SK-N-SH (cell line): ENCODE measurements around the gene C20orf96.

Source experiments
- CHD2 ChIP-seq: fragments of 150-350 bp; IDR thresholded peaks from 2 replicates; pipeline ENCODE4 v1.6.1; 2018; ENCODE audit warnings: low read length; ENCODE audit not compliant: partially characterized antibody
- EP300 ChIP-seq, 2 experiments: IDR thresholded peaks; 2 replicates each; pipeline versions ENCODE4 v1.4.0 to v1.6.1; 2012; ENCODE audit warnings: borderline replicate concordance in 1 of 2, low read depth in 1 of 2, low read length in 1 of 2
- GABPA ChIP-seq: IDR thresholded peaks from 2 replicates; pipeline ENCODE4 v1.4.0; 2012; ENCODE audit warnings: low read depth, mild to moderate bottlenecking
- GATA2 ChIP-seq: sonication (generic); formaldehyde crosslinking; IDR thresholded peaks from 2 replicates; pipeline ENCODE4 v1.5.0; 2020; ENCODE audit warnings: mild to moderate bottlenecking, missing genetic modification reagents
- MEF2A ChIP-seq: IDR thresholded peaks from 2 replicates; pipeline ENCODE4 v1.4.0; 2012; ENCODE audit warnings: low read depth, borderline replicate concordance
- NRF1 ChIP-seq: IDR thresholded peaks from 2 replicates; pipeline ENCODE4 v1.6.1; 2012; ENCODE audit warnings: low read depth, mild to moderate bottlenecking, low read length
- RAD21 ChIP-seq: IDR thresholded peaks from 2 replicates; pipeline ENCODE4 v1.6.1; 2012; ENCODE audit warnings: mild to moderate bottlenecking, low read length
- TAF1 ChIP-seq: IDR thresholded peaks from 2 replicates; pipeline ENCODE4 v1.6.1; 2012; ENCODE audit warnings: low read depth, mild to moderate bottlenecking, low read length, moderate library complexity, borderline replicate concordance
- YY1 ChIP-seq: IDR thresholded peaks from 2 replicates; pipeline ENCODE4 v1.4.0; 2012; ENCODE audit warnings: low read depth, mild to moderate bottlenecking
- TF ChIP-seq, protein P1 (sequence below): fragments of 200-600 bp; sonication (generic); IDR thresholded peaks from 2 replicates; pipeline ENCODE4 v1.6.1; 2017; ENCODE audit warnings: antibody characterized with exemption, mild to moderate bottlenecking, moderate library complexity
- TF ChIP-seq, protein P2 (sequence below): IDR thresholded peaks from 2 replicates; pipeline ENCODE4 v1.4.0; 2012; ENCODE audit warnings: low read depth, borderline replicate concordance
- TF ChIP-seq, protein P3 (sequence below): fragments of 150-350 bp; IDR thresholded peaks from 2 replicates; pipeline ENCODE4 v1.6.1; 2017; ENCODE audit warnings: antibody characterized with exemption, low read length, low read depth, borderline replicate concordance
- TF ChIP-seq, protein P4 (sequence below): IDR thresholded peaks from 2 replicates; pipeline ENCODE4 v1.6.1; 2012; ENCODE audit warnings: mild to moderate bottlenecking, low read depth, low read length, moderate library complexity
- TF ChIP-seq, protein P5 (sequence below): IDR thresholded peaks from 2 replicates; pipeline ENCODE4 v1.4.0; 2012; ENCODE audit warnings: low read depth

DNA sequence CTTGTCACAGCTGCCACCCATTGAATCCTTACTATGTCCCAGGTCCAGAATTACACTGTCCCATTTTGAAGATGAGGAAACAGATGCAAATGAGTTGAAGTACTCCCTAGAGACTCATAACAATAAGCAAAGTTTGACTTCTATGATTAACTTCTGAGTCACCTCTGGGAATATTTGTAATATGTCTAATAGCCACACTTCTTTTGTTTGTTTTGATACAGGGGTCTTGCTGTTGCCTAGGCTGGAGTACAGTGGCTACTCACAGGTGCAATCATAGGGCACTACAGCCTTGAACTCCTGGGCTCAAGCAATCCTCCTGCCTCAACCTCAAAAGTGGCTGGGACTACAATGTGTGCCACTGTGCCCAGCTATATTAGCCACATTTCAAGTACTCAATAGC, 23.4 kb upstream of the C20orf96 start:
- TF ChIP-seq, protein P1, sequence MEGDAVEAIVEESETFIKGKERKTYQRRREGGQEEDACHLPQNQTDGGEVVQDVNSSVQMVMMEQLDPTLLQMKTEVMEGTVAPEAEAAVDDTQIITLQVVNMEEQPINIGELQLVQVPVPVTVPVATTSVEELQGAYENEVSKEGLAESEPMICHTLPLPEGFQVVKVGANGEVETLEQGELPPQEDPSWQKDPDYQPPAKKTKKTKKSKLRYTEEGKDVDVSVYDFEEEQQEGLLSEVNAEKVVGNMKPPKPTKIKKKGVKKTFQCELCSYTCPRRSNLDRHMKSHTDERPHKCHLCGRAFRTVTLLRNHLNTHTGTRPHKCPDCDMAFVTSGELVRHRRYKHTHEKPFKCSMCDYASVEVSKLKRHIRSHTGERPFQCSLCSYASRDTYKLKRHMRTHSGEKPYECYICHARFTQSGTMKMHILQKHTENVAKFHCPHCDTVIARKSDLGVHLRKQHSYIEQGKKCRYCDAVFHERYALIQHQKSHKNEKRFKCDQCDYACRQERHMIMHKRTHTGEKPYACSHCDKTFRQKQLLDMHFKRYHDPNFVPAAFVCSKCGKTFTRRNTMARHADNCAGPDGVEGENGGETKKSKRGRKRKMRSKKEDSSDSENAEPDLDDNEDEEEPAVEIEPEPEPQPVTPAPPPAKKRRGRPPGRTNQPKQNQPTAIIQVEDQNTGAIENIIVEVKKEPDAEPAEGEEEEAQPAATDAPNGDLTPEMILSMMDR, result no peak
- TF ChIP-seq RAD21 (no peak), CHD2 (no peak), MEF2A (no peak), GATA2 (CRISPR knock-in tag) (no peak), EP300 (IDR thresholded peaks at IDR 0.05; ENCODE audit: borderline replicate concordance in 1 of 2, low read depth in 1 of 2, low read length in 1 of 2) (no peak), TAF1 (no peak), NRF1 (no peak), YY1 (no peak), GABPA (no peak)
- TF ChIP-seq, protein P2, sequence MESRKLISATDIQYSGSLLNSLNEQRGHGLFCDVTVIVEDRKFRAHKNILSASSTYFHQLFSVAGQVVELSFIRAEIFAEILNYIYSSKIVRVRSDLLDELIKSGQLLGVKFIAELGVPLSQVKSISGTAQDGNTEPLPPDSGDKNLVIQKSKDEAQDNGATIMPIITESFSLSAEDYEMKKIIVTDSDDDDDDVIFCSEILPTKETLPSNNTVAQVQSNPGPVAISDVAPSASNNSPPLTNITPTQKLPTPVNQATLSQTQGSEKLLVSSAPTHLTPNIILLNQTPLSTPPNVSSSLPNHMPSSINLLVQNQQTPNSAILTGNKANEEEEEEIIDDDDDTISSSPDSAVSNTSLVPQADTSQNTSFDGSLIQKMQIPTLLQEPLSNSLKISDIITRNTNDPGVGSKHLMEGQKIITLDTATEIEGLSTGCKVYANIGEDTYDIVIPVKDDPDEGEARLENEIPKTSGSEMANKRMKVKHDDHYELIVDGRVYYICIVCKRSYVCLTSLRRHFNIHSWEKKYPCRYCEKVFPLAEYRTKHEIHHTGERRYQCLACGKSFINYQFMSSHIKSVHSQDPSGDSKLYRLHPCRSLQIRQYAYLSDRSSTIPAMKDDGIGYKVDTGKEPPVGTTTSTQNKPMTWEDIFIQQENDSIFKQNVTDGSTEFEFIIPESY, result no peak
- TF ChIP-seq, protein P3, sequence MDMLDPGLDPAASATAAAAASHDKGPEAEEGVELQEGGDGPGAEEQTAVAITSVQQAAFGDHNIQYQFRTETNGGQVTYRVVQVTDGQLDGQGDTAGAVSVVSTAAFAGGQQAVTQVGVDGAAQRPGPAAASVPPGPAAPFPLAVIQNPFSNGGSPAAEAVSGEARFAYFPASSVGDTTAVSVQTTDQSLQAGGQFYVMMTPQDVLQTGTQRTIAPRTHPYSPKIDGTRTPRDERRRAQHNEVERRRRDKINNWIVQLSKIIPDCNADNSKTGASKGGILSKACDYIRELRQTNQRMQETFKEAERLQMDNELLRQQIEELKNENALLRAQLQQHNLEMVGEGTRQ, result no peak
- TF ChIP-seq, protein P4, sequence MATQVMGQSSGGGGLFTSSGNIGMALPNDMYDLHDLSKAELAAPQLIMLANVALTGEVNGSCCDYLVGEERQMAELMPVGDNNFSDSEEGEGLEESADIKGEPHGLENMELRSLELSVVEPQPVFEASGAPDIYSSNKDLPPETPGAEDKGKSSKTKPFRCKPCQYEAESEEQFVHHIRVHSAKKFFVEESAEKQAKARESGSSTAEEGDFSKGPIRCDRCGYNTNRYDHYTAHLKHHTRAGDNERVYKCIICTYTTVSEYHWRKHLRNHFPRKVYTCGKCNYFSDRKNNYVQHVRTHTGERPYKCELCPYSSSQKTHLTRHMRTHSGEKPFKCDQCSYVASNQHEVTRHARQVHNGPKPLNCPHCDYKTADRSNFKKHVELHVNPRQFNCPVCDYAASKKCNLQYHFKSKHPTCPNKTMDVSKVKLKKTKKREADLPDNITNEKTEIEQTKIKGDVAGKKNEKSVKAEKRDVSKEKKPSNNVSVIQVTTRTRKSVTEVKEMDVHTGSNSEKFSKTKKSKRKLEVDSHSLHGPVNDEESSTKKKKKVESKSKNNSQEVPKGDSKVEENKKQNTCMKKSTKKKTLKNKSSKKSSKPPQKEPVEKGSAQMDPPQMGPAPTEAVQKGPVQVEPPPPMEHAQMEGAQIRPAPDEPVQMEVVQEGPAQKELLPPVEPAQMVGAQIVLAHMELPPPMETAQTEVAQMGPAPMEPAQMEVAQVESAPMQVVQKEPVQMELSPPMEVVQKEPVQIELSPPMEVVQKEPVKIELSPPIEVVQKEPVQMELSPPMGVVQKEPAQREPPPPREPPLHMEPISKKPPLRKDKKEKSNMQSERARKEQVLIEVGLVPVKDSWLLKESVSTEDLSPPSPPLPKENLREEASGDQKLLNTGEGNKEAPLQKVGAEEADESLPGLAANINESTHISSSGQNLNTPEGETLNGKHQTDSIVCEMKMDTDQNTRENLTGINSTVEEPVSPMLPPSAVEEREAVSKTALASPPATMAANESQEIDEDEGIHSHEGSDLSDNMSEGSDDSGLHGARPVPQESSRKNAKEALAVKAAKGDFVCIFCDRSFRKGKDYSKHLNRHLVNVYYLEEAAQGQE, result no peak
- TF ChIP-seq, protein P5, sequence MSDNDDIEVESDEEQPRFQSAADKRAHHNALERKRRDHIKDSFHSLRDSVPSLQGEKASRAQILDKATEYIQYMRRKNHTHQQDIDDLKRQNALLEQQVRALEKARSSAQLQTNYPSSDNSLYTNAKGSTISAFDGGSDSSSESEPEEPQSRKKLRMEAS, result no peak
